Uterus (tissue), 2 donors: ENCODE data around the gene MBP.

ENCODE experiments used
- POLR2A ChIP-seq, 2 donors: fragments of 450-650 bp; IDR thresholded peaks; one replicate each; pipeline ENCODE4 v1.6.1; 2016; ENCODE audit warnings: antibody characterized with exemption in 2 of 2, mild to moderate bottlenecking in 1 of 2, moderate library complexity in 1 of 2
- TF ChIP-seq, protein P1 (sequence below), 4 experiments: fragments of 200-600 bp in 2 of 4; fragments of 450-650 bp in 2 of 4; sonication (generic) in 2 of 4; IDR thresholded peaks; one replicate each; pipeline ENCODE4 v1.5.1; 2016 to 2019; ENCODE audit warnings: antibody characterized with exemption in 4 of 4, mild to moderate bottlenecking in 2 of 4, moderate library complexity in 1 of 4

DNA sequence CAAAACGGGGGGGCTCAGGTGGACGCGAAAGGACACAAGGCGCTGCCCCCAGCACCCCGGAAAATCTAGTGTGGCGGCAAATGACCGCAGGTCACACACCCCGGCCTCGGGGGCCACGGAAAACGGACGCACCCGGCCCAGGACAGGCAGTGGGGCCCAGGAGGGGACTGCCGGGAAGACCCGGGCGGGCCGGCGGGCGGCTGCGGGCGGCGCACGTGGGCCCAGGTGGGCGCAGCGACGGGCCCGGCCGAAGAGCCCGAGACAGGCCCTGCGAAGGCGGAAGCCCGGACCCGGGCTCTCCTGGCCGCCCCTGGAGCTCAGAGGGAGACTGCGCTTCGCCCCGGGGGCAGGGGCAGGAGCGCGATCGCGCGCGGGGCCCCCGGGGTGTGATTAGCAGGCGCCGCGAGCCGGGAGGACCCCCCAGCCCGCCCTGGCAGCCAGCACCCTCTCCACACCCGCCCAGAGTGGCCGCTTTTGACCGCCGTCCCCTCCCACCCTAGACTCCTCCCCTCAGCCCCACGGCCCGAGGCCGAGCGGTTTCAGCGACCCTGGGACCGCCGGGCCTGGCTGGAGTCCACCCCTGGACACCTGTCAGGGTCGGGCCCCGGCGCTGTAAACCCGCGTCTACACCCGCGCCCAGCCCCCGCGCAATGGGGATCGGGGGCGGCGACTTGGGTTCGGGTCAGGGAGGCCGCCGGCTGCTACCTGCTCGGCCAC is 773 bp downstream of the MBP start:
- peak; percentile 24 to 44 for TF ChIP-seq POLR2A (IDR thresholded peaks at IDR 0.05)
- TF ChIP-seq, protein P1, sequence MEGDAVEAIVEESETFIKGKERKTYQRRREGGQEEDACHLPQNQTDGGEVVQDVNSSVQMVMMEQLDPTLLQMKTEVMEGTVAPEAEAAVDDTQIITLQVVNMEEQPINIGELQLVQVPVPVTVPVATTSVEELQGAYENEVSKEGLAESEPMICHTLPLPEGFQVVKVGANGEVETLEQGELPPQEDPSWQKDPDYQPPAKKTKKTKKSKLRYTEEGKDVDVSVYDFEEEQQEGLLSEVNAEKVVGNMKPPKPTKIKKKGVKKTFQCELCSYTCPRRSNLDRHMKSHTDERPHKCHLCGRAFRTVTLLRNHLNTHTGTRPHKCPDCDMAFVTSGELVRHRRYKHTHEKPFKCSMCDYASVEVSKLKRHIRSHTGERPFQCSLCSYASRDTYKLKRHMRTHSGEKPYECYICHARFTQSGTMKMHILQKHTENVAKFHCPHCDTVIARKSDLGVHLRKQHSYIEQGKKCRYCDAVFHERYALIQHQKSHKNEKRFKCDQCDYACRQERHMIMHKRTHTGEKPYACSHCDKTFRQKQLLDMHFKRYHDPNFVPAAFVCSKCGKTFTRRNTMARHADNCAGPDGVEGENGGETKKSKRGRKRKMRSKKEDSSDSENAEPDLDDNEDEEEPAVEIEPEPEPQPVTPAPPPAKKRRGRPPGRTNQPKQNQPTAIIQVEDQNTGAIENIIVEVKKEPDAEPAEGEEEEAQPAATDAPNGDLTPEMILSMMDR (IDR thresholded peaks at IDR 0.05) = no peak
